ENCODE measurements around the gene REX1BD.

DNA sequence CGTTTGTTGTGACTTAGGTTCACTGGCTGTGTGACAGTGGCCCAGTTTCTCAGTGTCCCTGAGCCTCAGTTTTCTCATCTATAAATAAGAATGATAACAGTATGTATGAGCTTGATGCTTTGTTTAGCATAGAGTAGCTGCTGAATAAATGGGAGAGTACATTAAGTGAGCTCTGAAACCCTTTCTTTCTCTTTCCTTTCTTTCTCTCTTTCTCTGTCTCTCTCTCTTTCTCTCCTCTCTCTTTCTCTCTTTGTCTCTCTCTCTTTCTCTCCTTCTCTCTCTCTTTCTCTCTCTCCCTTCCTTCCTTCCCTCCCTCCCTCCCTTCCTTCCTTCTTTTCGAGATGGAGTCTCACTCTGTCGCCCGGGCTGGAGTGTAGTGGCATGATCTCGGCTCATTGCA, 28.9 kb upstream of the REX1BD start:
- no peak for TF ChIP-seq EZH2 (IDR thresholded peaks at IDR 0.05)
- no peak for TF ChIP-seq POLR2AphosphoS5 (IDR thresholded peaks at IDR 0.05; ENCODE audit: borderline replicate concordance, low read depth, low read length)
- TF ChIP-seq FOXP2 (optimal IDR thresholded peaks at IDR 0.05; ENCODE audit: control extremely low read depth, extremely low read length, insufficient read depth) = no peak

Data from SK-N-MC (cell line).